ENCODE data around the gene SLC25A17. TPM values are rescaled to one million over a fixed set of nuclear protein-coding genes. Genes with fewer than 3 reads are reported as not detected.
"Not testable (repeated sequence)": the region's sequence is repeated elsewhere in the genome, so short reads cannot be mapped to it uniquely, and the experiment has no call there.

Gene SLC25A17
- total RNA-seq, 1 donor = 25.8 TPM

DNA sequence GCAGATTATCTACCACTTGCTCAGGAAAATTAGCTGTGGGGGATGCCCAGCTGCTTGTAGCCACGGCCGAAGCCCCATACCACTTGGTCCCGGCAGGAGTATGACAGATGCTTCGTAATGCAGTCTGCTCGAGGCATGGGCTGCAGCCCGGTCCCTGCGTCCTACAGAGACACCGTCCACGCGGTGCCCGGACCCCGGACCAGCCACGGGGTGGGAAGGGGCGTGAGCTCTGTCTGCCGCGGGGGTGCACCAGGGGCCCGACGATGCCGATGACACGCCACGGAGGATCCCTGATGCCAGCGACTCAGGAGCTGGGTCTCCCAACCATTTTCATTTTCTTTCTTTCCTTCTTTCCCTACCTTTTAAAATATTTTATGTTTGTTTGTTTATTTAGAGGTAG, 30.0 kb downstream of the SLC25A17 start:
- no peak for TF ChIP-seq CTCF (IDR thresholded peaks at IDR 0.05; ENCODE audit: insufficient read depth, low read length)
- no peak for DNase-seq (ENCODE audit: low read depth)

DNA sequence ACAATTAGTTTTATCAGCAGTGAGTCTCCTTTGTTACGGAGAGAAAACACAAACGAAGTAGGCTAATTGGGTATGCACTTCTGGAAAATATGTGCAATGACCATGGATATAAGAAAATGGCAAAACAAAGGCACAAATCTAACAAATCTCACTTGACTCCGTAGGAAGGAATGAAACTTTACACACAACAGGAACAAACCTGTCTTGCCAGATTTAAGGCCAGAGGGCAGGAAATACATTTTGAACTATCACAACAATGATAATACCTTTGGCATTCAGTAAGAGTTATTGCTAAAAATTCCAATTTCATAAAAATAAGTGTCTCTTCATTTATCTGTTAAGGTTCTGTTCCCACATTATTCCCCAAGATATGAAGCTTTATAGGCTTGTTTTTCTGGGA, 36.6 kb downstream of the SLC25A17 start:
- no peak for DNase-seq (ENCODE audit: low read depth)
- no peak for TF ChIP-seq CTCF (IDR thresholded peaks at IDR 0.05; ENCODE audit: insufficient read depth, low read length)
- no peak overlapping the region for H3K4me3 ChIP-seq (ENCODE audit: low read depth, low read length)

More for the DNA sequence above, 30.0 kb downstream of the SLC25A17 start:
- no peak overlapping the region for H3K4me3 ChIP-seq (ENCODE audit: low read depth, low read length)

- not testable (repeated sequence) for H3K4me3 ChIP-seq (ENCODE audit: low read depth, low read length); DNase-seq (ENCODE audit: low read depth)
These were observed 37.4 kb downstream of the SLC25A17 start for GRCh38 chr22:40781749-40782148.

DNA sequence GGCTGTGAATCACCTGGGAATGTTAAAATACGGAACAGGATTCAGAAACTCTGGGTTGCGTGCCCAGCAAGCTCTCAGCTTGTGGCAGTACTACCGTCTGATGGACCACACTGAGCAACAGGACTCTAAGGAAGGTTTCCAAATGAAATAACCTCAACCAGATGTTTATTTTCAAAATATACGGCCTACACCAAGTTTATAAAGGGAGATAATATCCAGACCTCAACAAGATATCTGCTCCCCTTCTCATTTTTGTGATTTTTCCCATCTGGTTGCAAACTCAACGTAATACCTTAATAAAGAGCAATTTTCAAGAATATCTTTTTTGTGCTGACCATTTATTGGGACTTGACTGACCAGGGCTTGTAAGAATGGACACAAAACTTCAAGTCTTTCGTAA, 49.4 kb downstream of the SLC25A17 start:
- no peak overlapping the region for H3K4me3 ChIP-seq (ENCODE audit: low read depth, low read length)
- no peak for DNase-seq (ENCODE audit: low read depth)
- no peak for TF ChIP-seq CTCF (IDR thresholded peaks at IDR 0.05; ENCODE audit: insufficient read depth, low read length)

- no peak overlapping the region for H3K4me3 ChIP-seq (ENCODE audit: low read depth, low read length)
- no peak for TF ChIP-seq CTCF (IDR thresholded peaks at IDR 0.05; ENCODE audit: insufficient read depth, low read length)
- DNase-seq (ENCODE audit: low read depth) = no peak
These were observed 50.9 kb downstream of the SLC25A17 start for GRCh38 chr22:40768206-40768605.

GRCh38 chr22:40766956-40767355, 52.2 kb downstream of the SLC25A17 start:
- no peak for TF ChIP-seq CTCF (IDR thresholded peaks at IDR 0.05; ENCODE audit: insufficient read depth, low read length)
- DNase-seq (ENCODE audit: low read depth) = no peak
- no peak overlapping the region for H3K4me3 ChIP-seq (ENCODE audit: low read depth, low read length)

GRCh38 chr22:40764763-40765441, 54.2 kb downstream of the SLC25A17 start:
- no peak for TF ChIP-seq CTCF (IDR thresholded peaks at IDR 0.05; ENCODE audit: insufficient read depth, low read length)
- DNase-seq (ENCODE audit: low read depth) = no peak
- no peak overlapping the region for H3K4me3 ChIP-seq (ENCODE audit: low read depth, low read length)
